Activated naive CD4-positive, alpha-beta T cell treated with anti-CD3 and anti-CD28 coated beads, Interleukin-2, amount 10 ng/mL, durations not matched to agents 7 days and 5 days (primary cell): ENCODE results near the gene SH2D3C.

Experiments used
- CTCF ChIA-PET: fragments of 350-600 bp; sonication (Branson Sonifier 250); formaldehyde crosslinking; loops from one replicate; lab custom pipeline; 2021; ENCODE audit warnings: antibody characterized with exemption; lab: Charles Lee
- DNase-seq: peaks from one replicate; pipeline ENCODE4 v3.0.0-alpha.2; 2020
- H3K27ac Mint-ChIP-seq: one replicate; pipeline ENCODE4 v1.8.0; 2021; ENCODE audit warnings: mild to moderate bottlenecking, moderate library complexity, mixed read lengths
- H3K27me3 Mint-ChIP-seq: one replicate; pipeline ENCODE4 v1.8.0; 2021; ENCODE audit warnings: mild to moderate bottlenecking, mixed read lengths
- H3K36me3 Mint-ChIP-seq: one replicate; pipeline ENCODE4 v1.8.0; 2021; ENCODE audit warnings: mixed read lengths
- H3K4me1 Mint-ChIP-seq: one replicate; pipeline ENCODE4 v1.8.0; 2021; ENCODE audit warnings: mixed read lengths
- H3K4me3 Mint-ChIP-seq: one replicate; pipeline ENCODE4 v1.8.0; 2021; ENCODE audit warnings: mild to moderate bottlenecking, moderate library complexity, mixed read lengths
- H3K9me3 Mint-ChIP-seq: one replicate; pipeline ENCODE4 v1.8.0; 2021; ENCODE audit warnings: mixed read lengths

The SH2D3C gene

GRCh38 chr9:127700140-127700539 is 78.3 kb downstream of the SH2D3C start:
- no peak for DNase-seq
- no peaks in the 10 kb centered on the region for H3K36me3 Mint-ChIP-seq
- H3K4me1 Mint-ChIP-seq: peaks cover 22% of the 10 kb centered on the region
- peaks cover 23% of the 10 kb centered on the region for H3K27me3 Mint-ChIP-seq
- H3K9me3 Mint-ChIP-seq: no peaks in the 10 kb centered on the region
- no peak overlapping the region for H3K4me3 Mint-ChIP-seq
- CTCF ChIA-PET: interaction anchor here (0.9 kb wide), 1 partner anchor 12 kb away, joined by 3 read pairs; no protein-coding TSS in a partner anchor
- H3K27ac Mint-ChIP-seq: peak overlapping the region; percentile 45

GRCh38 chr9:127698985-127699670 is 79.3 kb downstream of the SH2D3C start:
- Mint-ChIP-seq H3K9me3 (no peaks in the 10 kb centered on the region), H3K4me1 (peaks cover 22% of the 10 kb centered on the region), H3K36me3 (no peaks in the 10 kb centered on the region), H3K4me3 (peak overlapping the region; percentile 52), H3K27ac (peak overlapping the region; percentile 64), H3K27me3 (peaks cover 20% of the 10 kb centered on the region)
- CTCF ChIA-PET: no interaction called here
- DNase-seq: peak; percentile 90

GRCh38 chr9:127698386-127698785 is 80.1 kb downstream of the SH2D3C start:
- CTCF ChIA-PET: no interaction called here
- Mint-ChIP-seq H3K36me3 (no peaks in the 10 kb centered on the region), H3K4me1 (peaks cover 22% of the 10 kb centered on the region), H3K9me3 (no peaks in the 10 kb centered on the region), H3K27me3 (peaks cover 15% of the 10 kb centered on the region), H3K4me3 (no peak overlapping the region), H3K27ac (no peak overlapping the region)
- DNase-seq: no peak

- Mint-ChIP-seq H3K9me3 (no peaks in the 10 kb centered on the region), H3K27ac (no peak overlapping the region), H3K4me3 (no peak overlapping the region), H3K4me1 (peaks cover 20% of the 10 kb centered on the region), H3K36me3 (no peaks in the 10 kb centered on the region), H3K27me3 (peaks cover 11% of the 10 kb centered on the region)
- no peak for DNase-seq
- CTCF ChIA-PET: no interaction called here
Measured at GRCh38 chr9:127697575-127697974, 80.9 kb downstream of the SH2D3C start.

- DNase-seq: no peak
- H3K27ac Mint-ChIP-seq: no peak overlapping the region
Measured at GRCh38 chr9:127694890-127695720, 83.4 kb downstream of the SH2D3C start.

DNA sequence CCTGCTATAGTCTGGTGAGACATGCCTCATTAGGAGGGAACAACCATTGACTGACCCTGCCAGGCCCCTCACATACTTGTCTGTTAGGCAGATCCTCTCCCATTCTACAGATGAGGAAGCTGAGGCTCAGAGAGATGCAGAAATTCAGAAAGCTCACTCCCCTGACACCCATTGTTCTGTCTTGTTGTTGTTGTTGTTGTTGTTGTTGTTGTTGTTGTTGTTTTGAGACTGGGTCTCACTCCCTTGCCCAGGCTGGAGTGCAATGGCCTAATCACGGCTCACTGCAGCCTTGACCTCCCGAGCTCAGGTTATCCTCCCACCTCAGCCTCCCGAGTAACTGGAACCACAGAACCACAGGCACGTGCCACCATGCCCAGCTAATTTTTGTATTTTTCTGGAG is 84.8 kb downstream of the SH2D3C start:
- Mint-ChIP-seq H3K27ac (no peak overlapping the region), H3K4me1 (no peaks in the 10 kb centered on the region), H3K9me3 (no peaks in the 10 kb centered on the region), H3K36me3 (no peaks in the 10 kb centered on the region), H3K27me3 (no peaks in the 10 kb centered on the region), H3K4me3 (no peak overlapping the region)
- CTCF ChIA-PET: interaction anchor here (0.9 kb wide), 1 partner anchor 103 kb away, joined by 3 read pairs; no protein-coding TSS in a partner anchor
- DNase-seq: no peak

More at GRCh38 chr9:127694890-127695720, 83.4 kb downstream of the SH2D3C start:
- CTCF ChIA-PET: no interaction called here
- no peak overlapping the region for H3K4me3 Mint-ChIP-seq
- H3K4me1 Mint-ChIP-seq: peaks cover 11% of the 10 kb centered on the region
- H3K36me3 Mint-ChIP-seq: no peaks in the 10 kb centered on the region
- peaks cover 10% of the 10 kb centered on the region for H3K27me3 Mint-ChIP-seq
- H3K9me3 Mint-ChIP-seq: no peaks in the 10 kb centered on the region

DNA sequence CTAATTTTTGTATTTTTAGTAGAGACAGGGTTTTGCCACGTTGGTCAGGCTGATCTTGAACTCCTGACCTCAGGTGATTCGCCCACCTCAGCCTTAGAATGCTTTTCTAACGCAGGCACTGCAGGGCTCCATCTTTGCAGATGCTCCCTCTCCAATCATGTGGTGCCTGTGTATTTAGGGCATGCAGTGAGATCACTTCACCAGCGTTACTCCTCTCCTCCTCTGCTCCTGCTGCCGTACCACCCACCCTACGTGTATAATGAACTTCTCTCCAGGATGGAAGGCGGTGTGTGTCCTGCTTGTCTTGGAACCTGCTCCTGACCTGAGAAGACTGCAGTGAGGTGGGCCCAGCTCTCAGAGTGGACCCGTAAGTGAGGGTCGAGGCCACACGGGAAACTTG is 85.3 kb downstream of the SH2D3C start:
- CTCF ChIA-PET: interaction anchor here (0.9 kb wide), 1 partner anchor 103 kb away, joined by 3 read pairs; no protein-coding TSS in a partner anchor
- no peak for DNase-seq
- Mint-ChIP-seq H3K36me3 (no peaks in the 10 kb centered on the region), H3K4me3 (no peak overlapping the region), H3K4me1 (no peaks in the 10 kb centered on the region), H3K9me3 (no peaks in the 10 kb centered on the region), H3K27me3 (no peaks in the 10 kb centered on the region), H3K27ac (no peak overlapping the region)

- CTCF ChIA-PET: no interaction called here
- H3K27ac Mint-ChIP-seq: no peak overlapping the region
- no peaks in the 10 kb centered on the region for H3K4me1 Mint-ChIP-seq
- H3K4me3 Mint-ChIP-seq: no peak overlapping the region
- DNase-seq: no peak
- no peaks in the 10 kb centered on the region for H3K27me3 Mint-ChIP-seq
- H3K9me3 Mint-ChIP-seq: no peaks in the 10 kb centered on the region
- H3K36me3 Mint-ChIP-seq: no peaks in the 10 kb centered on the region
Measured at GRCh38 chr9:127692071-127692470, 86.4 kb downstream of the SH2D3C start.

DNA sequence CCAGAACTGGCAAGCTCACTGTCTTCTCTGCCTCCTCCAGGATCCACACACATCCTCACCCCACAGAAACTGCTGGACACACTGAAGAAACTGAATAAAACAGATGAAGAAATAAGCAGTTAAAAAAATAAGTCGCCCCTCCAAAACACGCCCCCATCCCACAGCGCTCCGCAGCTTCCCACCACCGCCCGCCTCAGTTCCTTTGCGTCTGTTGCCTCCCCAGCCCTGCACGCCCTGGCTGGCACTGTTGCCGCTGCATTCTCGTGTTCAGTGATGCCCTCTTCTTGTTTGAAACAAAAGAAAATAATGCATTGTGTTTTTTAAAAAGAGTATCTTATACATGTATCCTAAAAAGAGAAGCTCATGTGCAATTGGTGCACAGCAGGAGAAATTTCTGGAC is 87.7 kb downstream of the SH2D3C start:
- CTCF ChIA-PET: no interaction called here
- no peaks in the 10 kb centered on the region for H3K9me3 Mint-ChIP-seq

DNA sequence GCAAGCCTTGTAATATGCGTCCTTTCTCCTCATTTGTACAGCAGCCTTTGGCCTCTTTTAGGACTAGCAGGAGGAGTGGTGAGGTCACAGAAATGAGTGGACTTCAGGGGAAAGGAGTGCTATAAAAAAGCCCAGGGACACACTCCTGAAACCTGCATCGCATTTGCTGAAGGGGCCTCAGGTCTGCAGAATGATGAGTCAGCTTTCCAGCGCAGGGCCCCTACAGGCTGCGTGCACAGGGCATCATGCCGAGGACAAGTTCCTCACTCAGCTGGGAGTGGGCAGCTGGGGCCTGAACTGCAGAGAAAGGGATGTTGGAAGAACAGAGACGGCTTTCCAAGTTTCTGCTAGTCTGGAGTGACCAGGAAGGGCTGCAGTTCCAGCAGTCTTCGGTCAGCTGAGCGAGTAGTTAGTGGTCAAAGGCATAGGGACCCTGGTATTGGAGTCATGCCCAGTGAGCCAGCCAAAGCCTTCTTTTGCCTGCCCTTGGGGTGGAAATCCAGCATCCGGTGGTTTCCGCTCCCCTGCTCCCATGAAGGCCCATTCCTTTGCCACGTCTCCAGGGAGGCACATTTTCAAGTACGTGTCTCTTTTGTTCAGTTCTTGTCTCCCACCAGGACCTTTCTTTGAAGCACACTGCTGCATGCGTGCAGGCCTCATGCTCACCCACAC is 89.0 kb downstream of the SH2D3C start:
- Mint-ChIP-seq H3K36me3 (no peaks in the 10 kb centered on the region), H3K27me3 (no peaks in the 10 kb centered on the region), H3K4me1 (no peaks in the 10 kb centered on the region), H3K4me3 (no peak overlapping the region), H3K9me3 (no peaks in the 10 kb centered on the region), H3K27ac (no peak overlapping the region)
- DNase-seq: no peak
- CTCF ChIA-PET: no interaction called here

More for the DNA sequence above, 87.7 kb downstream of the SH2D3C start:
- no peak overlapping the region for H3K4me3 Mint-ChIP-seq
- no peak overlapping the region for H3K27ac Mint-ChIP-seq
- H3K4me1 Mint-ChIP-seq: no peaks in the 10 kb centered on the region
- no peak for DNase-seq
- no peaks in the 10 kb centered on the region for H3K36me3 Mint-ChIP-seq
- H3K27me3 Mint-ChIP-seq: no peaks in the 10 kb centered on the region
